GM21526 (cell line): ENCODE measurements around the gene SRGAP2B.
"Not testable (repeated sequence)": the region's sequence is repeated elsewhere in the genome, so short reads cannot be mapped to it uniquely, and the experiment has no call there.

Experiments
- ATAC-seq: cut with Tn5 transposase; IDR thresholded peaks from one replicate; pipeline ENCODE4 v1.9.1; 2021; ENCODE audit warnings: moderate library complexity; ENCODE audit not compliant: unreplicated experiment, low FRiP score

Gene SRGAP2B

GRCh38 chr1:144961604-144962583 lies 133.2 kb downstream of the SRGAP2B start:
- ATAC-seq: not testable (repeated sequence)

GRCh38 chr1:144960929-144961488 lies 134.1 kb downstream of the SRGAP2B start:
- ATAC-seq: not testable (repeated sequence)

GRCh38 chr1:144948390-144948789 lies 146.7 kb downstream of the SRGAP2B start:
- ATAC-seq: not testable (repeated sequence)

GRCh38 chr1:144947495-144947894 lies 147.6 kb downstream of the SRGAP2B start:
- ATAC-seq: not testable (repeated sequence)

- ATAC-seq: not testable (repeated sequence)
Observed at GRCh38 chr1:144946525-144947480, 148.3 kb downstream of the SRGAP2B start.

GRCh38 chr1:144941710-144942109 lies 153.4 kb downstream of the SRGAP2B start:
- ATAC-seq: not testable (repeated sequence)

GRCh38 chr1:144940054-144940453 lies 155.1 kb downstream of the SRGAP2B start:
- not testable (repeated sequence) for ATAC-seq

GRCh38 chr1:144938627-144939026 lies 156.5 kb downstream of the SRGAP2B start:
- not testable (repeated sequence) for ATAC-seq

- ATAC-seq: not testable (repeated sequence)
Observed at GRCh38 chr1:144936186-144936732, 158.9 kb downstream of the SRGAP2B start.

GRCh38 chr1:144935310-144935709 lies 159.8 kb downstream of the SRGAP2B start:
- ATAC-seq: not testable (repeated sequence)

GRCh38 chr1:144933014-144933413 lies 162.1 kb downstream of the SRGAP2B start:
- not testable (repeated sequence) for ATAC-seq

GRCh38 chr1:144932153-144932552 lies 163.0 kb downstream of the SRGAP2B start:
- ATAC-seq: not testable (repeated sequence)

- ATAC-seq: not testable (repeated sequence)
Observed at GRCh38 chr1:144931553-144931952, 163.6 kb downstream of the SRGAP2B start.

GRCh38 chr1:144930085-144930777 lies 164.9 kb downstream of the SRGAP2B start:
- ATAC-seq: not testable (repeated sequence)

GRCh38 chr1:144927292-144927691 lies 167.8 kb downstream of the SRGAP2B start:
- ATAC-seq: not testable (repeated sequence)

- not testable (repeated sequence) for ATAC-seq
Observed at GRCh38 chr1:144923640-144924039, 171.5 kb downstream of the SRGAP2B start.

- not testable (repeated sequence) for ATAC-seq
Observed at GRCh38 chr1:144922785-144923184, 172.3 kb downstream of the SRGAP2B start.

GRCh38 chr1:144919106-144919505 lies 176.0 kb downstream of the SRGAP2B start:
- ATAC-seq: not testable (repeated sequence)

GRCh38 chr1:144918027-144918603 lies 177.0 kb downstream of the SRGAP2B start:
- not testable (repeated sequence) for ATAC-seq
